ENCODE measurements around the gene SLC2A4RG. TPM values are rescaled to one million over a fixed set of nuclear protein-coding genes. Genes with fewer than 3 reads are reported as not detected.

The SLC2A4RG gene
- total RNA-seq, 1 experiment from 2014 or later: 18.6 TPM

GRCh38 chr20:63752411-63753101 is 13.0 kb downstream of the SLC2A4RG start:
- Histone ChIP-seq H2AFZ (ENCODE audit: low read length) (no peak overlapping the region), H4K20me1 (ENCODE audit: insufficient read depth, low read depth, low read length) (no peaks in the 10 kb centered on the region), H3K27ac (ENCODE audit: low read length) (no peak overlapping the region), H3K79me2 (ENCODE audit: low read length) (no peaks in the 10 kb centered on the region), H3K9ac (ENCODE audit: low read length) (no peak overlapping the region), H3K36me3 (ENCODE audit: insufficient read depth, low read length) (no peaks in the 10 kb centered on the region), H3K4me1 (ENCODE audit: low read length) (peaks cover 2% of the 10 kb centered on the region; the same call in 1 of the 2 replicates), H3K27me3 (ENCODE audit: low read length) (no peaks in the 10 kb centered on the region), H3K4me2 (ENCODE audit: low read depth, low read length, poor library complexity, severe bottlenecking) (no peak overlapping the region), H3K9me2 (replicated peaks; ENCODE audit: insufficient read depth, low read length) (no peaks in the 10 kb centered on the region), H3K9me3 (ENCODE audit: low read length) (no peaks in the 10 kb centered on the region), H3K4me3 (ENCODE audit: low read length) (no peak overlapping the region)
- DNase-seq: no peak

GRCh38 chr20:63753381-63753780 is 13.8 kb downstream of the SLC2A4RG start:
- Histone ChIP-seq H3K4me2 (ENCODE audit: low read depth, low read length, poor library complexity, severe bottlenecking) (no peak overlapping the region), H3K9ac (ENCODE audit: low read length) (no peak overlapping the region), H3K36me3 (ENCODE audit: insufficient read depth, low read length) (no peaks in the 10 kb centered on the region), H3K27ac (ENCODE audit: low read length) (no peak overlapping the region), H3K9me2 (replicated peaks; ENCODE audit: insufficient read depth, low read length) (no peaks in the 10 kb centered on the region), H4K20me1 (ENCODE audit: insufficient read depth, low read depth, low read length) (no peaks in the 10 kb centered on the region), H3K9me3 (ENCODE audit: low read length) (no peaks in the 10 kb centered on the region), H3K4me3 (ENCODE audit: low read length) (no peak overlapping the region), H3K27me3 (ENCODE audit: low read length) (no peaks in the 10 kb centered on the region), H3K79me2 (ENCODE audit: low read length) (no peaks in the 10 kb centered on the region), H3K4me1 (ENCODE audit: low read length) (no peaks in the 10 kb centered on the region), H2AFZ (ENCODE audit: low read length) (no peak overlapping the region)
- no peak for DNase-seq

GRCh38 chr20:63754008-63754407 is 14.4 kb downstream of the SLC2A4RG start:
- Histone ChIP-seq H3K4me3 (ENCODE audit: low read length) (no peak overlapping the region), H3K9me2 (replicated peaks; ENCODE audit: insufficient read depth, low read length) (no peaks in the 10 kb centered on the region), H3K79me2 (ENCODE audit: low read length) (no peaks in the 10 kb centered on the region), H3K4me2 (ENCODE audit: low read depth, low read length, poor library complexity, severe bottlenecking) (no peak overlapping the region), H4K20me1 (ENCODE audit: insufficient read depth, low read depth, low read length) (no peaks in the 10 kb centered on the region), H3K27me3 (ENCODE audit: low read length) (no peaks in the 10 kb centered on the region), H3K4me1 (ENCODE audit: low read length) (no peaks in the 10 kb centered on the region), H3K9me3 (ENCODE audit: low read length) (no peaks in the 10 kb centered on the region), H2AFZ (ENCODE audit: low read length) (no peak overlapping the region), H3K36me3 (ENCODE audit: insufficient read depth, low read length) (no peaks in the 10 kb centered on the region), H3K27ac (ENCODE audit: low read length) (no peak overlapping the region), H3K9ac (ENCODE audit: low read length) (no peak overlapping the region)
- DNase-seq: no peak

- H3K9ac ChIP-seq (ENCODE audit: low read length): no peak overlapping the region
- H3K4me2 ChIP-seq (ENCODE audit: low read depth, low read length, poor library complexity, severe bottlenecking): no peak overlapping the region
- no peak overlapping the region for H2AFZ ChIP-seq (ENCODE audit: low read length)
- H3K4me3 ChIP-seq (ENCODE audit: low read length): no peak overlapping the region
- no peaks in the 10 kb centered on the region for H3K36me3 ChIP-seq (ENCODE audit: insufficient read depth, low read length)
- no peak for DNase-seq
- H3K79me2 ChIP-seq (ENCODE audit: low read length): no peaks in the 10 kb centered on the region
- no peaks in the 10 kb centered on the region for H3K9me3 ChIP-seq (ENCODE audit: low read length)
- no peak overlapping the region for H3K27ac ChIP-seq (ENCODE audit: low read length)
- no peaks in the 10 kb centered on the region for H3K9me2 ChIP-seq (replicated peaks; ENCODE audit: insufficient read depth, low read length)
- no peaks in the 10 kb centered on the region for H3K4me1 ChIP-seq (ENCODE audit: low read length)
- H3K27me3 ChIP-seq (ENCODE audit: low read length): no peaks in the 10 kb centered on the region
- H4K20me1 ChIP-seq (ENCODE audit: insufficient read depth, low read depth, low read length): no peaks in the 10 kb centered on the region
Measured at GRCh38 chr20:63755933-63756647, 16.5 kb downstream of the SLC2A4RG start.

- no peaks in the 10 kb centered on the region for H3K36me3 ChIP-seq (ENCODE audit: insufficient read depth, low read length)
- no peak overlapping the region for H3K4me2 ChIP-seq (ENCODE audit: low read depth, low read length, poor library complexity, severe bottlenecking)
- H3K4me3 ChIP-seq (ENCODE audit: low read length): no peak overlapping the region
- H2AFZ ChIP-seq (ENCODE audit: low read length): no peak overlapping the region
- H3K79me2 ChIP-seq (ENCODE audit: low read length): no peaks in the 10 kb centered on the region
- no peaks in the 10 kb centered on the region for H3K9me2 ChIP-seq (replicated peaks; ENCODE audit: insufficient read depth, low read length)
- DNase-seq: no peak
- no peaks in the 10 kb centered on the region for H3K27me3 ChIP-seq (ENCODE audit: low read length)
- no peak overlapping the region for H3K9ac ChIP-seq (ENCODE audit: low read length)
- no peak overlapping the region for H3K27ac ChIP-seq (ENCODE audit: low read length)
- no peaks in the 10 kb centered on the region for H4K20me1 ChIP-seq (ENCODE audit: insufficient read depth, low read depth, low read length)
- no peaks in the 10 kb centered on the region for H3K9me3 ChIP-seq (ENCODE audit: low read length)
- H3K4me1 ChIP-seq (ENCODE audit: low read length): no peaks in the 10 kb centered on the region
Measured at GRCh38 chr20:63756648-63756991, 17.0 kb downstream of the SLC2A4RG start.

GRCh38 chr20:63758152-63758551 is 18.6 kb downstream of the SLC2A4RG start:
- Histone ChIP-seq H3K9ac (ENCODE audit: low read length) (no peak overlapping the region), H3K36me3 (ENCODE audit: insufficient read depth, low read length) (no peaks in the 10 kb centered on the region), H3K27ac (ENCODE audit: low read length) (no peak overlapping the region), H3K4me1 (ENCODE audit: low read length) (no peaks in the 10 kb centered on the region), H2AFZ (ENCODE audit: low read length) (no peak overlapping the region), H3K4me3 (ENCODE audit: low read length) (no peak overlapping the region), H3K9me2 (replicated peaks; ENCODE audit: insufficient read depth, low read length) (no peaks in the 10 kb centered on the region), H3K9me3 (ENCODE audit: low read length) (no peaks in the 10 kb centered on the region), H4K20me1 (ENCODE audit: insufficient read depth, low read depth, low read length) (no peaks in the 10 kb centered on the region), H3K79me2 (ENCODE audit: low read length) (no peaks in the 10 kb centered on the region), H3K4me2 (ENCODE audit: low read depth, low read length, poor library complexity, severe bottlenecking) (no peak overlapping the region), H3K27me3 (ENCODE audit: low read length) (no peaks in the 10 kb centered on the region)
- DNase-seq: no peak

GRCh38 chr20:63759377-63759901 is 19.9 kb downstream of the SLC2A4RG start:
- no peaks in the 10 kb centered on the region for H3K36me3 ChIP-seq (ENCODE audit: insufficient read depth, low read length)
- H3K9me2 ChIP-seq (replicated peaks; ENCODE audit: insufficient read depth, low read length): no peaks in the 10 kb centered on the region
- H2AFZ ChIP-seq (ENCODE audit: low read length): no peak overlapping the region
- H3K27me3 ChIP-seq (ENCODE audit: low read length): no peaks in the 10 kb centered on the region
- no peaks in the 10 kb centered on the region for H3K79me2 ChIP-seq (ENCODE audit: low read length)
- H3K4me2 ChIP-seq (ENCODE audit: low read depth, low read length, poor library complexity, severe bottlenecking): no peak overlapping the region
- DNase-seq: no peak
- H3K9me3 ChIP-seq (ENCODE audit: low read length): no peaks in the 10 kb centered on the region
- H3K9ac ChIP-seq (ENCODE audit: low read length): no peak overlapping the region
- H4K20me1 ChIP-seq (ENCODE audit: insufficient read depth, low read depth, low read length): no peaks in the 10 kb centered on the region
- H3K4me1 ChIP-seq (ENCODE audit: low read length): no peaks in the 10 kb centered on the region
- H3K27ac ChIP-seq (ENCODE audit: low read length): no peak overlapping the region
- no peak overlapping the region for H3K4me3 ChIP-seq (ENCODE audit: low read length)

GRCh38 chr20:63765082-63765873 is 25.7 kb downstream of the SLC2A4RG start:
- DNase-seq: no peak
- Histone ChIP-seq H3K9me2 (replicated peaks; ENCODE audit: insufficient read depth, low read length) (no peaks in the 10 kb centered on the region), H3K4me1 (ENCODE audit: low read length) (no peaks in the 10 kb centered on the region), H3K9ac (ENCODE audit: low read length) (no peak overlapping the region), H3K27ac (ENCODE audit: low read length) (no peak overlapping the region), H3K79me2 (ENCODE audit: low read length) (no peaks in the 10 kb centered on the region), H3K27me3 (ENCODE audit: low read length) (no peaks in the 10 kb centered on the region), H3K4me3 (ENCODE audit: low read length) (no peak overlapping the region), H3K9me3 (ENCODE audit: low read length) (no peaks in the 10 kb centered on the region), H4K20me1 (ENCODE audit: insufficient read depth, low read depth, low read length) (no peaks in the 10 kb centered on the region), H2AFZ (ENCODE audit: low read length) (no peak overlapping the region), H3K36me3 (ENCODE audit: insufficient read depth, low read length) (no peaks in the 10 kb centered on the region), H3K4me2 (ENCODE audit: low read depth, low read length, poor library complexity, severe bottlenecking) (no peak overlapping the region)

Measured in Karpas-422 (cell line).